HG02588 (cell line): Measurements from ENCODE around the gene DYNLT2.
"Not testable (repeated sequence)": the region's sequence is repeated elsewhere in the genome, so short reads cannot be mapped to it uniquely, and the experiment has no call there.

Experiments used
- ATAC-seq: cut with Tn5 transposase; IDR thresholded peaks from one replicate; pipeline ENCODE4 v1.9.1; 2021; ENCODE audit warnings: mild to moderate bottlenecking, moderate library complexity; ENCODE audit not compliant: unreplicated experiment

The DYNLT2 gene

GRCh38 chr6:169701954-169702839, 49.2 kb downstream of the DYNLT2 start, which contains the start of the genes C6orf120 and WDR27:
Gene C6orf120 (plus strand): TSS chr6:169702126. CDS start chr6:169702460, 334 bp downstream.
Gene WDR27 (minus strand): TSS chr6:169702029. CDS start chr6:169689005, 13,024 bp downstream.
- ATAC-seq = peak; percentile 93

GRCh38 chr6:169701311-169701953, 49.9 kb downstream of the DYNLT2 start:
- peak; percentile 13 for ATAC-seq

- ATAC-seq = no peak
Observed at GRCh38 chr6:169700296-169700695, 51.1 kb downstream of the DYNLT2 start.

GRCh38 chr6:169697115-169697514, 54.3 kb downstream of the DYNLT2 start:
- ATAC-seq = not testable (repeated sequence)

- no peak for ATAC-seq
Observed at GRCh38 chr6:169695131-169695530, 56.2 kb downstream of the DYNLT2 start.

- no peak for ATAC-seq
Observed at GRCh38 chr6:169692516-169692915, 58.9 kb downstream of the DYNLT2 start.

GRCh38 chr6:169691260-169691659, 60.1 kb downstream of the DYNLT2 start:
- ATAC-seq = no peak
